Activated T-cell treated with anti-CD3 and anti-CD28 coated beads for 1 hour (primary cell): Measurements from ENCODE around the gene MARS2.
"Not testable (repeated sequence)": the region's sequence is repeated elsewhere in the genome, so short reads cannot be mapped to it uniquely, and the experiment has no call there.

Experiments used
- DNase-seq: peaks from one replicate; pipeline ENCODE4 v3.0.0-alpha.2; 2020; ENCODE audit warnings: low read depth

The MARS2 gene

GRCh38 chr2:197706839-197707207 is 1.7 kb downstream of the MARS2 start:
- no peak for DNase-seq

GRCh38 chr2:197707316-197708213 is 2.4 kb downstream of the MARS2 start:
- no peak for DNase-seq

GRCh38 chr2:197708331-197708730 is 3.2 kb downstream of the MARS2 start:
- no peak for DNase-seq

GRCh38 chr2:197709140-197709539 is 4.0 kb downstream of the MARS2 start:
- DNase-seq = not testable (repeated sequence)

GRCh38 chr2:197710424-197711042 is 5.4 kb downstream of the MARS2 start:
- DNase-seq = no peak

- no peak for DNase-seq
Observed at GRCh38 chr2:197711578-197711977, 6.4 kb downstream of the MARS2 start.

GRCh38 chr2:197713271-197713670 is 8.1 kb downstream of the MARS2 start:
- DNase-seq = no peak

GRCh38 chr2:197717863-197718262 is 12.7 kb downstream of the MARS2 start:
- DNase-seq = no peak

GRCh38 chr2:197727011-197727410 is 21.8 kb downstream of the MARS2 start:
- no peak for DNase-seq

- not testable (repeated sequence) for DNase-seq
Observed at GRCh38 chr2:197728555-197729544, 23.7 kb downstream of the MARS2 start.

- no peak for DNase-seq
Observed at GRCh38 chr2:197740200-197740599, 35.0 kb downstream of the MARS2 start.
